IMR-90 (cell line): ENCODE data around the gene COL5A1. TPM values are rescaled to one million over a fixed set of nuclear protein-coding genes. Genes with fewer than 3 reads are reported as not detected.

Experiments
- ATAC-seq: fragments of 200-7000 bp; cut with Tn5 transposase; 2 replicates; pipeline ENCODE4 v1.9.1; 2020; ENCODE audit warnings: low read depth, mild to moderate bottlenecking, moderate library complexity
- BruUV-seq: library from RNA; stranded (reverse); fragments of 400-500 nt; replicated peaks from 2 replicates; lab custom pipeline; 2021; lab: Mats Ljungman, UMichigan
- CTCF ChIA-PET: fragments of 300-600 bp; formaldehyde crosslinking; extraction: SDS; loops from one replicate; lab custom pipeline; 2021; ENCODE audit warnings: antibody characterized with exemption; lab: Yijun Ruan, JAX
- POLR2A ChIA-PET: fragments of 300-600 bp; sonication (Branson Sonifier 250); formaldehyde crosslinking; loops from one replicate; lab custom pipeline; 2022; ENCODE audit warnings: antibody characterized with exemption; ENCODE audit not compliant: unreplicated experiment; lab: Charles Lee
- DNase-seq: peaks from one replicate; pipeline ENCODE4 v3.0.0; 2013
- H2AFZ ChIP-seq: replicated peaks from 2 replicates; pipeline ENCODE3; 2013; ENCODE audit warnings: low read length, mild to moderate bottlenecking; ENCODE audit not compliant: poor library complexity
- H2AK5ac ChIP-seq: 2 replicates; pipeline ENCODE4 v1.6.1; 2013; ENCODE audit warnings: low read depth, low read length, inconsistent platforms
- H2AK9ac ChIP-seq: replicated peaks from 2 replicates; pipeline ENCODE3; 2013; ENCODE audit warnings: mild to moderate bottlenecking, low read depth, low read length, moderate library complexity; ENCODE audit not compliant: poor library complexity
- H2BK120ac ChIP-seq: 2 replicates; pipeline ENCODE4 v1.6.1; 2013; ENCODE audit warnings: low read depth, low read length, inconsistent platforms
- H2BK15ac ChIP-seq: 3 replicates; pipeline ENCODE4 v1.6.1; 2013; ENCODE audit warnings: low read depth, low read length, inconsistent platforms
- H2BK20ac ChIP-seq: 2 replicates; pipeline ENCODE4 v1.6.1; 2013; ENCODE audit warnings: low read depth, mild to moderate bottlenecking, inconsistent platforms, low read length, moderate library complexity
- H2BK5ac ChIP-seq: 2 replicates; pipeline ENCODE4 v1.6.1; 2013; ENCODE audit warnings: mild to moderate bottlenecking, low read depth, low read length, inconsistent platforms; ENCODE audit not compliant: poor library complexity, severe bottlenecking
- H3K14ac ChIP-seq: replicated peaks from 2 replicates; pipeline ENCODE4 v1.6.1; 2013; ENCODE audit warnings: low read depth, low read length, inconsistent platforms
- H3K18ac ChIP-seq: 2 replicates; pipeline ENCODE4 v1.6.1; 2013; ENCODE audit warnings: low read depth, low read length, control low read depth
- H3K23ac ChIP-seq: 2 replicates; pipeline ENCODE4 v1.6.1; 2013; ENCODE audit warnings: low read depth, low read length, inconsistent platforms
- H3K27ac ChIP-seq: 2 replicates; pipeline ENCODE4 v1.5.1; 2013; ENCODE audit warnings: mild to moderate bottlenecking, control low read depth, low read length; ENCODE audit not compliant: insufficient read depth
- H3K27me3 ChIP-seq: 2 replicates; pipeline ENCODE4 v1.6.1; 2013; ENCODE audit warnings: low read length; ENCODE audit not compliant: control insufficient read depth, insufficient read depth
- H3K36me3 ChIP-seq: 2 replicates; pipeline ENCODE4 v1.6.1; 2013; ENCODE audit warnings: low read length, mixed read lengths; ENCODE audit not compliant: control insufficient read depth, insufficient read depth
- H3K4ac ChIP-seq: 2 replicates; pipeline ENCODE4 v1.6.1; 2013; ENCODE audit warnings: low read depth, low read length, inconsistent platforms
- H3K4me1 ChIP-seq: 2 replicates; pipeline ENCODE4 v1.6.1; 2013; ENCODE audit warnings: low read length, mixed read lengths; ENCODE audit not compliant: control insufficient read depth, insufficient read depth
- H3K4me2 ChIP-seq: 2 replicates; pipeline ENCODE4 v1.6.1; 2013; ENCODE audit warnings: low read depth, mild to moderate bottlenecking, control low read depth, low read length, moderate library complexity
- H3K4me3 ChIP-seq: 2 replicates; pipeline ENCODE4 v1.5.1; 2013; ENCODE audit warnings: low read depth, mild to moderate bottlenecking, control low read depth, low read length, moderate library complexity; ENCODE audit not compliant: insufficient read depth
- H3K56ac ChIP-seq: 2 replicates; pipeline ENCODE4 v1.6.1; 2013; ENCODE audit warnings: low read length, inconsistent platforms; ENCODE audit not compliant: insufficient read depth; ENCODE audit errors: extremely low read depth
- H3K79me1 ChIP-seq, 2 experiments: 2 replicates each; pipeline ENCODE4 v1.6.1; 2013; ENCODE audit warnings: low read length in 2 of 2, inconsistent platforms in 1 of 2, low read depth in 1 of 2
- H3K9ac ChIP-seq: 2 replicates; pipeline ENCODE4 v1.6.1; 2013; ENCODE audit warnings: low read depth, low read length, control low read depth
- H3K9me1 ChIP-seq: 2 replicates; pipeline ENCODE4 v1.6.1; 2013; ENCODE audit warnings: low read length, inconsistent platforms; ENCODE audit not compliant: insufficient read depth
- H3K9me3 ChIP-seq: 2 replicates; pipeline ENCODE4 v1.6.1; 2013; ENCODE audit warnings: low read length; ENCODE audit not compliant: control insufficient read depth, insufficient read depth
- H4K20me1 ChIP-seq: 2 replicates; pipeline ENCODE4 v1.6.1; 2013; ENCODE audit warnings: low read length, inconsistent platforms; ENCODE audit not compliant: insufficient read depth
- H4K5ac ChIP-seq: 2 replicates; pipeline ENCODE4 v1.6.1; 2013; ENCODE audit warnings: mild to moderate bottlenecking, low read depth, low read length, control low read depth
- H4K8ac ChIP-seq, 2 experiments: 2 replicates each; pipeline ENCODE4 v1.6.1; 2013; ENCODE audit warnings: low read depth in 2 of 2, low read length in 2 of 2, control low read depth in 1 of 2, inconsistent platforms in 1 of 2
- H4K91ac ChIP-seq: 2 replicates; pipeline ENCODE4 v1.6.1; 2013; ENCODE audit warnings: low read depth, low read length, inconsistent platforms; ENCODE audit not compliant: insufficient read depth
- ELK1 ChIP-seq: fragments of 150-350 bp; IDR thresholded peaks from 2 replicates; pipeline ENCODE4 v1.6.1; 2016; ENCODE audit warnings: low read depth, mild to moderate bottlenecking, low read length, moderate library complexity, borderline replicate concordance
- MAFK ChIP-seq: IDR thresholded peaks from 2 replicates; pipeline ENCODE4 v1.6.1; 2012; ENCODE audit warnings: low read depth, low read length, improper control_type of control experiment
- MXI1 ChIP-seq: IDR thresholded peaks from 2 replicates; pipeline ENCODE4 v1.6.1; 2012; ENCODE audit warnings: low read depth, mild to moderate bottlenecking, low read length, moderate library complexity, borderline replicate concordance
- WGBS, 2 experiments: methylation state at CpG; one replicate each; pipeline versions ENCODE4 v1.1.5 to v1.1.7; 2013; ENCODE audit warnings: missing lambda C conversion rate in 2 of 2; ENCODE audit not compliant: insufficient read length in 1 of 2; ENCODE audit errors: extremely low coverage in 2 of 2; 5-methylcytosine and 5-hydroxymethylcytosine counted together
- dilution Hi-C: fragments of 300-500 bp; cut with HindIII; formaldehyde crosslinking; loops from one replicate; pipeline ENCODE4 v1.14.3; 2018; ENCODE audit warnings: low sequenced_read_pairs; ENCODE audit not compliant: unreplicated experiment
- in situ Hi-C: fragments of 300-500 bp; cut with MboI; formaldehyde crosslinking; loops from 3 replicates; pipeline ENCODE4 v1.14.3; 2019; ENCODE audit warnings: low sequenced_read_pairs, inconsistent platforms, mixed read lengths
- intact Hi-C: fragments of 100-400 bp; cut with micrococcal nuclease; formaldehyde crosslinking; loops from 2 replicates; pipeline ENCODE4 v1.10.0; 2022
- polyA plus RNA-seq, 3 experiments: library from polyadenylated mRNA; depleted of rRNA; stranded (reverse); fragments of >200 nt; gene quantifications; 2 replicates each; pipeline ENCODE4 v1.2.3, GENCODE V29; 2012; ENCODE audit warnings: low replicate concordance in 1 of 3
- total RNA-seq: library from RNA; depleted of rRNA; stranded (reverse); fragments of >200 nt; gene quantifications from 2 replicates; pipeline ENCODE4 v1.2.3, GENCODE V29; 2012

Gene COL5A1
- total and polyA plus RNA-seq, 2 of the 4 experiments (the other 2 are of a cell fraction): 19.2 to 173 TPM

GRCh38 chr9:134870746-134871662 lies 229.4 kb downstream of the COL5A1 start:
- Histone ChIP-seq H2AFZ (peak overlapping the region; percentile 26), H2BK20ac (peak overlapping the region; percentile 80), H3K23ac (peak overlapping the region; percentile 59; the same call in 1 of the 2 replicates), H3K36me3 (no peaks in the 10 kb centered on the region), H3K27me3 (peaks cover 7% of the 10 kb centered on the region), H3K9ac (no peak overlapping the region), H3K4me3 (no peak overlapping the region), H2BK15ac (peak overlapping the region; percentile 25; the same call in 1 of the 3 replicates), H3K4ac (peak overlapping the region; percentile 80), H3K9me3 (no peaks in the 10 kb centered on the region), H4K5ac (peak overlapping the region; percentile 58; the same call in 1 of the 2 replicates), H2BK5ac (no peak overlapping the region), H3K4me1 (peaks cover 7% of the 10 kb centered on the region; the same call in 1 of the 2 replicates), H2AK5ac (peak overlapping the region; percentile 69), H3K79me1 (no peaks in the 10 kb centered on the region), H3K27ac (peak overlapping the region; percentile 75; the same call in 1 of the 2 replicates), H4K91ac (peak overlapping the region; percentile 58; the same call in 1 of the 2 replicates), H2BK120ac (peak overlapping the region; percentile 91; the same call in 1 of the 2 replicates), H3K14ac (peak overlapping the region; percentile 19; the same call in 1 of the 2 replicates), H3K4me2 (peak overlapping the region; percentile 17; the same call in 1 of the 2 replicates), H3K18ac (peak overlapping the region; percentile 57; the same call in 1 of the 2 replicates), H3K9me1 (no peaks in the 10 kb centered on the region), H4K8ac (no peak overlapping the region; a peak in 2 of 4 replicates), H2AK9ac (no peak overlapping the region), H4K20me1 (no peaks in the 10 kb centered on the region), H3K56ac (no peak overlapping the region)
- ChIA-PET CTCF (no interaction called here), POLR2A (no interaction called here)
- dilution Hi-C loops: no loop called here
- ATAC-seq: peak; percentile 12
- intact Hi-C loops: no loop called here
- 100% methylated on average over 1 of the region's 30 CpGs; no CpG with 5 or more reads in 1 of the 2 experiments for WGBS, 2 experiments
- no peak for DNase-seq
- in situ Hi-C loops: no loop called here
- no TSS peak for BruUV-seq
- TF ChIP-seq MXI1: no peak
- no peak for TF ChIP-seq MAFK
- TF ChIP-seq ELK1: no peak
